ENCODE results near the gene TRAPPC3.

Gene TRAPPC3

DNA sequence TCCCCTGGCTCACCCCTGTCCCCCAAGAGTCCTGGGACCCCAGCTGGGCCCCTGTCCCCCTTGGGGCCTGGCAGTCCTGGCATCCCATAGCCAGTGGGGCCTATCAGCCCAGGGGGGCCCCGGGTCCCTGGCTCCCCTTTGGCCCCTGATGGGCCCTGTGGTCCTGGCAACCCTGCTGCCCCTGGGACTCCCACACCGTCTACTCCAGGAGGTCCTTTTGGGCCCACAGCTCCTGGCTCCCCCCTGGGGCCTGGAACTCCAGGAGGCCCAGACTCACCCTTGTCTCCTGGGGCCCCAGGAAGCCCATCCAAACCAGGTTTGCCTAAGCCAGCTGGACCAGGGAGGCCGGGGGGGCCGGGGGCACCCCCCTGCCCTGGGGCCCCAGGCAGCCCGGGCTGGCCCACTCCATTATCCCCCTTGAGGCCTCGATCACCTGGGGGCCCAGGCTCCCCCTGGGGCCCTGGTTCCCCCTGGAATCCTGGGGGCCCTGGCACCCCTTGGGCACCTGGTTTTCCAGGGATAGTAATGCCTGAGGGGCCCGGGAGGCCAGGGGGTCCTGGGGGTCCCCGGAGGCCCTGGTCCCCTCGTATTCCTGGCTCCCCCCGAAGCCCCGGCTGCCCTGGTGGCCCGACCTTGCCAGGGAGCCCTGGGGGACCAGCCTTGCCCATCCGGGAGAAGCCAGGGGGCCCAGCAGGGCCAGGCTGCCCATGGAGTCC is 50.5 kb downstream of the TRAPPC3 start:
- Histone ChIP-seq H3K36me3 (peaks cover 8 to 28% (median 18%) of the 10 kb centered on the region in 11 experiments; a peak in 18 of 22 replicates), H3K9me3 (replicated peaks in 1 of 11) (no peaks in the 10 kb centered on the region), H3K9ac (peak overlapping the region; percentile 23 to 65 (median 46); a peak in 18 of 22 replicates), H3K4me2 (0 out of 22 replicates have a peak overlapping the region, but pooled peaks of 1 of the 11 experiments have one; percentile 90), H3K27me3 (no peaks in the 10 kb centered on the region), H3K27ac (peak overlapping the region in 10 of 11 experiments; percentile 37 to 81 (median 56); a peak in 18 of 22 replicates), H3K4me3 (no peak overlapping the region), H4K20me1 (peaks cover 10 to 33% (median 15%) of the 10 kb centered on the region in 11 experiments; a peak in 19 of 22 replicates), H3K4me1 (peaks cover 35 to 53% (median 43%) of the 10 kb centered on the region in 10 experiments)
- TF ChIP-seq Cebpa-rat (IDR thresholded peaks at IDR 0.05) = no peak

DNA sequence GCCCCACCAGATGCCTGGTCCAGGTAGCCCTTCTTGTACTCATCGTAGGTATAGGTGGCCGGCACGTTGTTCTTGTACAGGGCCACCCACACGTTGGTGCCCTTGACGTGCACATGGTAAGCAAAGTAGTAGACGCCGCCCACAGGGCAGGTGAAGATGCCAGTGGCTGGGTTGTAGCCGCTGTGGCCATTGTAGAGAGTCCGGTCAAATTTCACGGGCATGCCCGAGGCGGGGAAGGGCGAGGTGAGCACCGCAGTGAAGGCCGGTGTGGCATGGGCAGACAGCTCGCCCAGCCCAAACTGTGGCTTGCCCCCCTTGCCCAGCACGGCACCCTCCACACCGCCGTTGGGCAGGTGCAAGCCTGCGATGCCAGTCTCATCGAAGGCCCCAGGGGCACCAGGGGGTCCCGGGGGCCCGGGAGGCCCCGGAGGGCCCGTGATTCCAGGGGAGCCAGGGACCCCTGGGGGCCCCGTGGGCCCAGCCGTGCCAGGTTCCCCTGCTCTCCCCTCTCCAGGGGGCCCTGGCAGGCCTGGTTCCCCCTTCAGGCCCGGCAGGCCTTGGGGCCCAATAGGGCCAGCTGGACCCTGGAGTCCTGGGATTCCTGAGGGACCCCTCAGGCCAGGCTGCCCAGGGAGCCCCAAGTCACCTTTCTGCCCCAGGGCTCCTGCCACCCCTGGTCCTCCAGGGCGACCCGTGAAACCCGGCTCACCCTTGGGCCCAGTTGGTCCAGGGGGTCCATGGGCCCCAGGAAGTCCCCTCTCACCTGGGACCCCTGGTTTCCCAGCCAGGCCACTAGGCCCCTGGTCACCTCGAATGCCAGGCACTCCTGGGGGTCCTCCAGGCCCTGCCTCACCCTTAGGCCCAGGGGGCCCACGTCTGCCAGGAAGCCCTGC is 51.3 kb downstream of the TRAPPC3 start:
- peaks cover 19 to 42% (median 24%) of the 10 kb centered on the region in 11 experiments; a peak in 19 of 22 replicates for H4K20me1 ChIP-seq
- H3K36me3 ChIP-seq = peaks cover 17 to 37% (median 26%) of the 10 kb centered on the region in 11 experiments
- peak overlapping the region in 8 of 11 experiments; percentile 86 to 99 (median 95); a peak in 13 of 22 replicates for H3K4me2 ChIP-seq
- no peak overlapping the region for H3K4me3 ChIP-seq
- peak overlapping the region in 10 of 11 experiments; percentile 17 to 81 (median 56); a peak in 17 of 22 replicates for H3K27ac ChIP-seq
- no peaks in the 10 kb centered on the region for H3K9me3 ChIP-seq (replicated peaks in 1 of 11)
- no peaks in the 10 kb centered on the region for H3K27me3 ChIP-seq
- H3K9ac ChIP-seq = peak overlapping the region in 10 of 11 experiments; percentile 23 to 65 (median 53); a peak in 18 of 22 replicates
- TF ChIP-seq Cebpa-rat (IDR thresholded peaks at IDR 0.05) = no peak
- peaks cover 44 to 62% (median 52%) of the 10 kb centered on the region in 10 experiments for H3K4me1 ChIP-seq

DNA sequence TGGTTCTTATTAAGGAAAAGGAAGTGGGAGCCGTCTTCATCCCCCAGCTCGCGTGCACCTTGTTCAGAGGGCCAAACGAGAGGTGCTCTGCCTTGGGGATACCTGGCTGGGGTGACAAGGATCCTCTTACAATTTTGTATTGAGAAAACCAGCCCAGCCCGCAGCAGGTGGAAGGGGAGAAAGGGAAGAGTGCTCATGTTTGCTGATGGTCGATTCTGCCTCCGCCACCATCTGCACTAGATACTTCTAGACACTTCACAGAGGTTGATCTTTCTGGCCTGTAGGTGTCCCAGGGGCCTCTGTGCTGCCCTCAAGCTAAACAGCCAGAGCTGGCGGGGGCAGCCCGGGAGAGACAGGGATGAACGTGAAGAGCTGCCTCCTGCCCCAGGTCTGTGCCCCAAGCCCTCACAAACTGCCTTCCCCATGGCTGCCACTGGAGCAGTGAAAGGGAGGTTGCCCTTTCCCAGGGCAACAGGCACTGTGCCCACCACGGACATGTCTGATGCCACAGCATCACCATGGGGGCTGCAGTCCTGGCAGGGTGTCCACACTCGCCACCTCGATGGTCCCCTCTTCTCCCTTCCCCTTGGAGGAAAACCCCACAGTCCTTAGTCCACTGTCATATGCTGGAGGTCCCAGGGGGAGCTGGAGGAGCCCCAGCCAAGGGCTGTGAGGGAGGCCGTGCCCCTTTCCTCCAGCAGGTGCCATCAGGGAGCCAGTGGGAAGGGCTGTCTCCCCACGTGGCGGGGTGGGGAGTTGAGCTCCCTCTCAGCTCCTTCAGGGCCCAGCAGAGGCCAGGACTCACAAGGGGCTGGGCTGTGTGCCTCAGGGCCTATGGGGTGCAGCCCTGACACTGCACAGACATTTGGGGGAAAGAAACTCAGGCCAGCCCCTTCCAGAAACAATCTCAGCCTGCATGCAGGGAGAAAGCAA is 52.5 kb downstream of the TRAPPC3 start:
- Histone ChIP-seq H3K27ac (peak overlapping the region; percentile 1 to 81 (median 74); a peak in 20 of 22 replicates), H3K9me3 (replicated peaks in 1 of 11) (no peaks in the 10 kb centered on the region), H3K36me3 (peaks cover 28 to 49% (median 38%) of the 10 kb centered on the region in 11 experiments), H3K4me1 (peaks cover 55 to 74% (median 64%) of the 10 kb centered on the region in 10 experiments), H3K4me2 (peak overlapping the region; percentile 85 to 99 (median 94)), H3K9ac (peak overlapping the region; percentile 2 to 62 (median 36); a peak in 17 of 22 replicates), H3K4me3 (peak overlapping the region in 2 of 10 experiments; percentile 7 to 18; a peak in 2 of 20 replicates), H3K27me3 (no peaks in the 10 kb centered on the region), H4K20me1 (peaks cover 22 to 53% (median 34%) of the 10 kb centered on the region in 11 experiments; a peak in 19 of 22 replicates)
- TF ChIP-seq Cebpa-rat (IDR thresholded peaks at IDR 0.05) = no peak

DNA sequence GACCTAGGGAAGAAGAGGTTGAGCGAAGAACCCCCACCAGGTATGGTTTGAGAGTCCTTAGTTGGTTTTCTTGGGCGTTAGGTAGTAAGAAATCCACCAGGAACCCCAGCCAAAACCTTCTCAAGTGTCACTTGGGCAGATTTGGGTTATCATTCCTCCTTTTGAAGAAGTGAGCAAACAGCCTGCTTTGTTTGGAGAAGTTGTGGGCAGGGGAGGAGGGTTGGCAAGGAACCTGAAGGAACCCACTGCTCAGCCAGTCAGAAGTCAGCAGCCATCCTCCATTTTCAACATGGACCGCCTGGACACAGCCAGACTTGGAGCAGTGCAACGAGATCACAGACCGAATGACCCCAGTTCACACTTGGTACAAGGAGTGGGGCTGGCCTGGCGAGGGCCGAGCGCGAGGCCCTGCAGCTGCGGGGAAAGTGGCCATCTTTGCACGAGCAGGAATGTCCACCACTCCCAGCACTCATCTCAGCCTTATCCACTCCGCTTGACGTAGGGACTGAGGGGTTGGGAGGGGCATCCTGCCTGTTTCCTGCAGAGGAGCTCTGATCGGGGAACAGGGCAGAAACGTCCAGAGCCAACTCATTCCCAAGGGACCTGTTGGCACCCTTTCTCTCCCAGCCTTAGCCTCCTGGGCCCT is 53.4 kb downstream of the TRAPPC3 start:
- H3K4me2 ChIP-seq = peak overlapping the region; percentile 85 to 99 (median 94)
- peaks cover 64 to 83% (median 73%) of the 10 kb centered on the region in 10 experiments for H3K4me1 ChIP-seq
- no peaks in the 10 kb centered on the region for H3K9me3 ChIP-seq (replicated peaks in 1 of 11)
- H3K27ac ChIP-seq = peak overlapping the region; percentile 1 to 81 (median 75); a peak in 19 of 22 replicates
- peak overlapping the region in 2 of 10 experiments; percentile 7 to 18; a peak in 2 of 20 replicates for H3K4me3 ChIP-seq
- H3K36me3 ChIP-seq = peaks cover 37 to 58% (median 46%) of the 10 kb centered on the region in 11 experiments
- peaks cover 27 to 62% (median 43%) of the 10 kb centered on the region in 11 experiments; a peak in 19 of 22 replicates for H4K20me1 ChIP-seq
- H3K27me3 ChIP-seq = no peaks in the 10 kb centered on the region
- TF ChIP-seq Cebpa-rat (IDR thresholded peaks at IDR 0.05) = no peak
- peak overlapping the region in 9 of 11 experiments; percentile 2 to 53 (median 36); a peak in 7 of 22 replicates for H3K9ac ChIP-seq

DNA sequence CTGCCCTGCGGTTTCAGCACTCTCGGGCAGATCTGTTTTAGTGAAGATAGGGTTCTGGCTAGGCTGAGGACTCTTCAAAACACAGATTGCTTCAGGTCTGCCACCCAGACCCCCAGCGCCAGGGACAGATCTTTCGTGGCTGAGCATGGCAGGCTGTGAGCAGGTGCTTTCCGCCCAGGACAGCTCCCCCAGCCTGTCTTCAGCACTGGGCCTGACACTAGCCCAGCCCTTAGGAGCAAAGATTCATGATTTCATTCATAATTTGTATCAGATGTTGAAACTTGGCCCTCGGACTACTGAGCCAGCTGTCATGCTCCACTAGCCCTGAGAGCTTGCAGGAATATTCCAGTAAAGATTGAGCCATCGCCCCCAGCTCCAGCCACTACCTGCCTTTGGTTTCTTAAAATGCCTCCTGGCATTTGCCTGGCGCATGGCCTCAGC is 54.6 kb downstream of the TRAPPC3 start:
- Histone ChIP-seq H3K4me3 (peak overlapping the region in 1 of 10 experiments; percentile 44; a peak in 2 of 20 replicates), H3K9me3 (replicated peaks in 1 of 11) (no peaks in the 10 kb centered on the region), H3K27ac (peak overlapping the region; percentile 58 to 81 (median 75); a peak in 20 of 22 replicates), H3K36me3 (peaks cover 42 to 64% (median 55%) of the 10 kb centered on the region in 11 experiments), H3K9ac (peak overlapping the region; percentile 4 to 92 (median 72); a peak in 20 of 22 replicates), H3K4me1 (peaks cover 76 to 90% (median 84%) of the 10 kb centered on the region in 10 experiments), H3K4me2 (peak overlapping the region; percentile 85 to 99 (median 94)), H3K27me3 (no peaks in the 10 kb centered on the region), H4K20me1 (peaks cover 31 to 72% (median 49%) of the 10 kb centered on the region in 11 experiments; a peak in 19 of 22 replicates)
- TF ChIP-seq Cebpa-rat (IDR thresholded peaks at IDR 0.05) = no peak; a peak in 1 of 22 replicates

DNA sequence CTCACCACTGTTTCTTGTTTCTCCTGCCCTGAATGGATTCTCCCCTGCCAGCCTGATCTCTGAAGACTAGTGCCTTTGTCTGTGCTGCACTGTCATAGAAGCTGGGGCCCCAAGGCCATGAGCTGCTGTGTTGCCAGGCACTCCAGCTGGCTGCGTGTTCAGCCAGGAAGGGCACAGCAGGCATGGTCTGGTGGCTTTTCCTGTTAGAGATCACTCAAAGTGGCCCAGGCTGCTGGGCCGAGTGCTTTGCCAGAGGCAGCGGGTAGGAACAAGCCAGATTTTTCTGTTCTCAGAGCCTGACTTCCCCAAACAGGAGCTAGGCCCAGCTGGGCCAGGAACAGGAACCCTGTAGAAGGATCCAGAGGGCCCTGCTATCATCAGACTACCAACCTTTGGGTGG is 55.4 kb downstream of the TRAPPC3 start:
- H3K4me3 ChIP-seq = peak overlapping the region in 8 of 10 experiments; percentile 5 to 45 (median 31); a peak in 8 of 20 replicates
- no peak for TF ChIP-seq Cebpa-rat (IDR thresholded peaks at IDR 0.05)
- H4K20me1 ChIP-seq = peaks cover 37 to 72% (median 49%) of the 10 kb centered on the region in 11 experiments; a peak in 19 of 22 replicates
- peaks cover 76 to 92% (median 87%) of the 10 kb centered on the region in 10 experiments for H3K4me1 ChIP-seq
- H3K36me3 ChIP-seq = peaks cover 42 to 64% (median 55%) of the 10 kb centered on the region in 11 experiments
- H3K4me2 ChIP-seq = peak overlapping the region; percentile 85 to 99 (median 94)
- H3K27ac ChIP-seq = peak overlapping the region; percentile 58 to 81 (median 75)
- peak overlapping the region; percentile 60 to 92 (median 72) for H3K9ac ChIP-seq
- H3K9me3 ChIP-seq (replicated peaks in 1 of 11) = no peaks in the 10 kb centered on the region
- no peaks in the 10 kb centered on the region for H3K27me3 ChIP-seq

DNA sequence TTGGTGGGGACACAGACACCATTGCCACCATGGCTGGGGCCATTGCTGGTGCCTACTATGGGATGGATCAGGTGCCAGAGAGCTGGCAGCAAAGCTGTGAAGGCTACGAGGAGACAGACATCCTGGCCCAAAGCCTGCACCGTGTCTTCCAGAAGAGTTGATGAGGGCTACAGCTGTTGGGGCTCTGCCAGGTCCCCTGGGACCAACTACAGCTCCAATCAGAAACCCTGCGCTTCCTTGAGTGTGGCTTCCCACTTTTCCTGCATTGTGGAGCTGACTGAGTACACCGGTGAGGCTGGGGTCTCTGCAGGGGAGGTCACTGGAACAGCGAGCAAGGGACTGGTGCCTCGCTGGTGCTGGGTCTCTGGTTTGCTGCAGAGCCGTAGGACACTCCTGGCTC is 56.1 kb downstream of the TRAPPC3 start:
- H3K36me3 ChIP-seq = peaks cover 42 to 64% (median 55%) of the 10 kb centered on the region in 11 experiments
- H3K9me3 ChIP-seq (replicated peaks in 1 of 11) = no peaks in the 10 kb centered on the region
- H3K9ac ChIP-seq = peak overlapping the region; percentile 60 to 92 (median 72)
- peak overlapping the region; percentile 85 to 99 (median 94) for H3K4me2 ChIP-seq
- H3K27ac ChIP-seq = peak overlapping the region; percentile 58 to 81 (median 75); a peak in 21 of 22 replicates
- H3K4me3 ChIP-seq = peak overlapping the region in 8 of 10 experiments; percentile 15 to 45 (median 31); a peak in 13 of 20 replicates
- peaks cover 79 to 92% (median 89%) of the 10 kb centered on the region in 10 experiments for H3K4me1 ChIP-seq
- H3K27me3 ChIP-seq = no peaks in the 10 kb centered on the region
- no peak for TF ChIP-seq Cebpa-rat (IDR thresholded peaks at IDR 0.05)
- peaks cover 38 to 72% (median 49%) of the 10 kb centered on the region in 11 experiments; a peak in 19 of 22 replicates for H4K20me1 ChIP-seq
